GM21737 (cell line): Measurements from ENCODE around the gene POLR3H.

Source experiments
- ATAC-seq: cut with Tn5 transposase; IDR thresholded peaks from one replicate; pipeline ENCODE4 v1.9.1; 2021; ENCODE audit warnings: mild to moderate bottlenecking, moderate library complexity; ENCODE audit not compliant: unreplicated experiment

The POLR3H gene

GRCh38 chr22:41488076-41488475, 56.2 kb downstream of the POLR3H start:
- ATAC-seq = no peak

- ATAC-seq = no peak
Observed at GRCh38 chr22:41487037-41487935, 57.0 kb downstream of the POLR3H start.

GRCh38 chr22:41485033-41485432, 59.2 kb downstream of the POLR3H start:
- ATAC-seq = no peak

- ATAC-seq = no peak
Observed at GRCh38 chr22:41482319-41482935, 61.8 kb downstream of the POLR3H start.

- no peak for ATAC-seq
Observed at GRCh38 chr22:41481925-41482318, 62.3 kb downstream of the POLR3H start.

GRCh38 chr22:41481131-41481830, 63.0 kb downstream of the POLR3H start:
- ATAC-seq = no peak

GRCh38 chr22:41480397-41480735, 63.9 kb downstream of the POLR3H start:
- ATAC-seq = no peak

GRCh38 chr22:41479671-41480396, 64.4 kb downstream of the POLR3H start:
- ATAC-seq = no peak

GRCh38 chr22:41478891-41479521, 65.3 kb downstream of the POLR3H start:
- no peak for ATAC-seq

GRCh38 chr22:41478473-41478872, 65.8 kb downstream of the POLR3H start:
- ATAC-seq = no peak
